ENCODE measurements around the gene FAM118B. TPM values are rescaled to one million over a fixed set of nuclear protein-coding genes. Genes with fewer than 3 reads are reported as not detected.

The FAM118B gene
- polyA plus RNA-seq, 1 of the 3 experiments (the other 2 are of a cell fraction): 19.5 TPM

DNA sequence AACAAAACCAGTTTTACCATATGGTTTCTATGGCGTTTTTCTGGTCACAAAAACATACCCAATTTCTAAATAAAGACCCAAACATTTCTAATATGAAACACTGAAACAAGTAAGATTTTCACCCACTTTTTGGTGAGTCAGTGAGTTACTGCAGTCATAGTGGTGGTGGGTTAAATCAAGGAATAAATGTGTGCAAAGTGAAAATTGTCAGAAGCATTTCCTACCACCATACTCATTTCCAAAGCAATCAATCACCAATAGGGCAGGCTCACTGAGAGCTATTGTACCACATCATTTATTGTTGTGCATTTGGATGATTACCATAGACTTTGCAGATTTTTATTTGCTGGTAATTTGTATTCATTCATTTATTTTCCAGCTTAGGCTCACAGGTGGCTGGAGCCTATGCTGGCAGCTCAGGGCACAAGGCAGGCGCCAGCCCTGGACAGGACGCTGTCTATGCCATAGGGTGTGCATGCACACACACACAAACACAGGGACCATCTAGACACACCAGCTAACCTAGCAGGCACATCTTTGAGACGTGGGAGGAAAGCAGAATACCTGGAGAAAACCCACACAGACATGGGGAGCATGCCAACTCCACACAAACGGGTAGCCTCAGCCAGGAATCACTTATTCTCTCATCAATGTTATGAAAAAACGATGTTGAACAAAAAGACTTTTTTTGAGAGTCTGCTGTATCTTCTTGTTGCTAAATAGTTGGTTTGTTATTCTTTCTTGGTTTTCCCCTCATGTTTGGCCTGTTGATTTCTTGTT, 5.1 kb downstream of the FAM118B start (continued):
- TF ChIP-seq CHD2 (IDR thresholded peaks at IDR 0.05; ENCODE audit: low read length, partially characterized antibody) (no peak), RXRA (IDR thresholded peaks at IDR 0.05; ENCODE audit: borderline replicate concordance, low read depth) (no peak)
- TF ChIP-seq, protein P1, sequence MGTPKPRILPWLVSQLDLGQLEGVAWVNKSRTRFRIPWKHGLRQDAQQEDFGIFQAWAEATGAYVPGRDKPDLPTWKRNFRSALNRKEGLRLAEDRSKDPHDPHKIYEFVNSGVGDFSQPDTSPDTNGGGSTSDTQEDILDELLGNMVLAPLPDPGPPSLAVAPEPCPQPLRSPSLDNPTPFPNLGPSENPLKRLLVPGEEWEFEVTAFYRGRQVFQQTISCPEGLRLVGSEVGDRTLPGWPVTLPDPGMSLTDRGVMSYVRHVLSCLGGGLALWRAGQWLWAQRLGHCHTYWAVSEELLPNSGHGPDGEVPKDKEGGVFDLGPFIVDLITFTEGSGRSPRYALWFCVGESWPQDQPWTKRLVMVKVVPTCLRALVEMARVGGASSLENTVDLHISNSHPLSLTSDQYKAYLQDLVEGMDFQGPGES (IDR thresholded peaks at IDR 0.05; ENCODE audit: low read depth, low read length): no peak

DNA sequence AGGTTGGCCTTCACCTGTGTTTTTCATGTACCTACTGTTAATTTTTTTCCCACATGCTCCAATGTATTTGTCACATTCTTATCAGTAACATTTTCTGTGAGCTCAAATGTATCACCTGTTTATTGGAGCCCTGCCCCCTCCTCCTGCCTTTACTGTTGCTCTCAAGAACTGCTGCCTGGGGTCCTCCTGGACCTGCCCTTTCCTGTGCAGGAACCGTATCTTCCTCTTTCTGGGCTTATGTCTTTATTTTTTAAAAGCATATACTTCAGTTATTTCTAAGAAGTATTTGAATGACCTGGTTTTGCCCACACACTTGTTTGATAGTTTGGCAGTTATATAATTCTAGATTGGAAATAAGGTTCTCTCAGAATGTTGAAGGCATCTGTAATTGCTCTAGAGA, 5.9 kb downstream of the FAM118B start:
- no peak overlapping the region for H3K9ac ChIP-seq

DNA sequence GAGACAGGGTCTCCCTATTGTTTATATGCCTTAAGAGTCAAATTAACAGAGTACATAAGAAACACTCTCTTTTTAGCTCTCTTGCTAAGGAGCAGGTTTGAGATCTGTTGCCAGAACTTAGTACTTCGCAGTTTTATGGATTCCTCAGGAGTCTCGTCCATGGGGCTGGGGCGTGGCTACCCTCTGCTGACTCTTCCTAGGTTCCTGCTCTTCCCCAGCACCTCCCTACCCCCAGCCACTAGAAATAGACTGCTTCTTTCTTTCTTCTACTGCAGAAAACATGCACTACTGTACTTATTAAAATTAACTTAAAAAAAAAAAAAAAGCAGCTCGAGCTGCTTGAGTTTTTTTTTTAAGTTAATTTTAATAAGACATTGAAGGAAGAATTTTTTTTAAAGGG, 8.0 kb downstream of the FAM118B start:
- H3K79me2 ChIP-seq (ENCODE audit: insufficient read depth): peaks cover 87% of the 10 kb centered on the region
- ChIA-PET POLR2A (no interaction called here), CTCF (no interaction called here)
- no peaks in the 10 kb centered on the region for H3K9me3 ChIP-seq
- WGBS (ENCODE audit: low lambda C conversion rate): 81% methylated on average over 4 of the region's 4 CpGs
- no peak overlapping the region for H3K27ac ChIP-seq (ENCODE audit: low read depth in 2 of 2, low read length in 1 of 2)
- no peak for DNase-seq
- no peak overlapping the region for H3K4me3 ChIP-seq (ENCODE audit: low read depth in 2 of 2, low read length in 1 of 2)
- no peak overlapping the region for H3K9ac ChIP-seq
- peaks cover 23% of the 10 kb centered on the region for H4K20me1 ChIP-seq (ENCODE audit: insufficient read depth)
- H2AFZ ChIP-seq (ENCODE audit: low read depth): no peak overlapping the region
- no peaks in the 10 kb centered on the region; a peak in 1 of 4 replicates for H3K4me1 ChIP-seq (ENCODE audit: control insufficient read depth in 1 of 2, insufficient read depth in 2 of 2, low read depth in 1 of 2, low read length in 1 of 2)
- H3K27me3 ChIP-seq (ENCODE audit: insufficient read depth): no peaks in the 10 kb centered on the region
- TF ChIP-seq, protein P2, sequence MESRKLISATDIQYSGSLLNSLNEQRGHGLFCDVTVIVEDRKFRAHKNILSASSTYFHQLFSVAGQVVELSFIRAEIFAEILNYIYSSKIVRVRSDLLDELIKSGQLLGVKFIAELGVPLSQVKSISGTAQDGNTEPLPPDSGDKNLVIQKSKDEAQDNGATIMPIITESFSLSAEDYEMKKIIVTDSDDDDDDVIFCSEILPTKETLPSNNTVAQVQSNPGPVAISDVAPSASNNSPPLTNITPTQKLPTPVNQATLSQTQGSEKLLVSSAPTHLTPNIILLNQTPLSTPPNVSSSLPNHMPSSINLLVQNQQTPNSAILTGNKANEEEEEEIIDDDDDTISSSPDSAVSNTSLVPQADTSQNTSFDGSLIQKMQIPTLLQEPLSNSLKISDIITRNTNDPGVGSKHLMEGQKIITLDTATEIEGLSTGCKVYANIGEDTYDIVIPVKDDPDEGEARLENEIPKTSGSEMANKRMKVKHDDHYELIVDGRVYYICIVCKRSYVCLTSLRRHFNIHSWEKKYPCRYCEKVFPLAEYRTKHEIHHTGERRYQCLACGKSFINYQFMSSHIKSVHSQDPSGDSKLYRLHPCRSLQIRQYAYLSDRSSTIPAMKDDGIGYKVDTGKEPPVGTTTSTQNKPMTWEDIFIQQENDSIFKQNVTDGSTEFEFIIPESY (IDR thresholded peaks at IDR 0.05; ENCODE audit: borderline replicate concordance, low read depth): no peak
- TF ChIP-seq TAF1 (IDR thresholded peaks at IDR 0.05; ENCODE audit: borderline replicate concordance, low read depth, low read length) (no peak), RCOR1 (IDR thresholded peaks at IDR 0.05; ENCODE audit: low read length) (no peak), RXRA (IDR thresholded peaks at IDR 0.05; ENCODE audit: borderline replicate concordance, low read depth) (no peak), YY1 (IDR thresholded peaks at IDR 0.05; ENCODE audit: low read depth) (no peak), POLR2AphosphoS5 (IDR thresholded peaks at IDR 0.05; ENCODE audit: low read depth, low read length) (no peak), TCF12 (IDR thresholded peaks at IDR 0.05) (no peak)
- TF ChIP-seq, protein P3, sequence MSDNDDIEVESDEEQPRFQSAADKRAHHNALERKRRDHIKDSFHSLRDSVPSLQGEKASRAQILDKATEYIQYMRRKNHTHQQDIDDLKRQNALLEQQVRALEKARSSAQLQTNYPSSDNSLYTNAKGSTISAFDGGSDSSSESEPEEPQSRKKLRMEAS (IDR thresholded peaks at IDR 0.05; ENCODE audit: low read depth): no peak
- no peaks in the 10 kb centered on the region for H3K9me2 ChIP-seq
- no peaks in the 10 kb centered on the region for H3K36me3 ChIP-seq (replicated peaks in 1 of 2; ENCODE audit: control insufficient read depth in 1 of 2, insufficient read depth in 2 of 2, low read length in 1 of 2)
- no peak overlapping the region for H3K4me2 ChIP-seq
- H3F3A ChIP-seq (replicated peaks; ENCODE audit: insufficient read depth): peaks cover under 1% of the 10 kb centered on the region

More for the DNA sequence above, 5.9 kb downstream of the FAM118B start:
- Histone ChIP-seq H3K27me3 (ENCODE audit: insufficient read depth) (no peaks in the 10 kb centered on the region), H4K20me1 (ENCODE audit: insufficient read depth) (peaks cover 23% of the 10 kb centered on the region), H3K4me2 (no peak overlapping the region), H3K27ac (ENCODE audit: low read depth in 2 of 2, low read length in 1 of 2) (no peak overlapping the region), H3K36me3 (replicated peaks in 1 of 2; ENCODE audit: control insufficient read depth in 1 of 2, insufficient read depth in 2 of 2, low read length in 1 of 2) (no peaks in the 10 kb centered on the region), H2AFZ (ENCODE audit: low read depth) (no peak overlapping the region), H3K4me1 (ENCODE audit: control insufficient read depth in 1 of 2, insufficient read depth in 2 of 2, low read depth in 1 of 2, low read length in 1 of 2) (peaks cover 4 to 7% of the 10 kb centered on the region in 2 experiments), H3K9me3 (no peaks in the 10 kb centered on the region), H3K79me2 (ENCODE audit: insufficient read depth) (peaks cover 92% of the 10 kb centered on the region), H3F3A (replicated peaks; ENCODE audit: insufficient read depth) (no peaks in the 10 kb centered on the region), H3K4me3 (ENCODE audit: low read depth in 2 of 2, low read length in 1 of 2) (no peak overlapping the region), H3K9me2 (no peaks in the 10 kb centered on the region)
- CTCF ChIA-PET: no interaction called here
- TF ChIP-seq, protein P4, sequence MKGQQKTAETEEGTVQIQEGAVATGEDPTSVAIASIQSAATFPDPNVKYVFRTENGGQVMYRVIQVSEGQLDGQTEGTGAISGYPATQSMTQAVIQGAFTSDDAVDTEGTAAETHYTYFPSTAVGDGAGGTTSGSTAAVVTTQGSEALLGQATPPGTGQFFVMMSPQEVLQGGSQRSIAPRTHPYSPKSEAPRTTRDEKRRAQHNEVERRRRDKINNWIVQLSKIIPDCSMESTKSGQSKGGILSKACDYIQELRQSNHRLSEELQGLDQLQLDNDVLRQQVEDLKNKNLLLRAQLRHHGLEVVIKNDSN (IDR thresholded peaks at IDR 0.05; ENCODE audit: borderline replicate concordance, low read depth): no peak
- no peak for TF ChIP-seq GATA2 (CRISPR knock-in tag; IDR thresholded peaks at IDR 0.05)
- TF ChIP-seq SIN3A (IDR thresholded peaks at IDR 0.05; ENCODE audit: borderline replicate concordance, low read depth, low read length): no peak
- no peak for TF ChIP-seq RAD21 (IDR thresholded peaks at IDR 0.05; ENCODE audit: low read length)
- no peak for TF ChIP-seq EZH2phosphoT487 (IDR thresholded peaks at IDR 0.05; ENCODE audit: borderline replicate concordance, low read depth)
- no peak for TF ChIP-seq FOXM1 (IDR thresholded peaks at IDR 0.05; ENCODE audit: low read depth)
- TF ChIP-seq MEF2A (IDR thresholded peaks at IDR 0.05; ENCODE audit: borderline replicate concordance, low read depth): no peak
- no peak for TF ChIP-seq MXI1 (IDR thresholded peaks at IDR 0.05; ENCODE audit: low read depth, low read length)
- no peak for TF ChIP-seq YY1 (IDR thresholded peaks at IDR 0.05; ENCODE audit: low read depth)
- POLR2A ChIA-PET: no interaction called here
- WGBS (ENCODE audit: low lambda C conversion rate): 100% methylated on average over 1 of the region's 1 CpG
- no peak for DNase-seq
